OCI-LY7 (cell line): ENCODE data around the gene DDX43. TPM values are rescaled to one million over a fixed set of nuclear protein-coding genes. Genes with fewer than 3 reads are reported as not detected.

Experiments
- BruUV-seq: library from RNA; stranded (reverse); fragments of 400-500 nt; replicated peaks from 2 replicates; lab custom pipeline; 2021; lab: Mats Ljungman, UMichigan
- CTCF ChIA-PET: fragments of 300-600 bp; sonication (Branson Sonifier 250); formaldehyde crosslinking; loops from one replicate; lab custom pipeline; 2022; ENCODE audit warnings: antibody characterized with exemption; ENCODE audit not compliant: unreplicated experiment; lab: Charles Lee
- POLR2A ChIA-PET: fragments of 300-600 bp; sonication (Branson Sonifier 250); formaldehyde crosslinking; loops from one replicate; lab custom pipeline; 2022; ENCODE audit warnings: antibody characterized with exemption; lab: Charles Lee
- DNase-seq: peaks from one replicate; pipeline ENCODE4 v3.0.0-alpha.2; 2015; ENCODE audit warnings: low spot score
- H2AFZ ChIP-seq: fragments of 200-600 bp; sonication (generic), shearing (Covaris generic); 2 replicates; pipeline ENCODE4 v1.6.1; 2014; ENCODE audit warnings: mild to moderate bottlenecking, antibody characterized with exemption, low read length, moderate library complexity
- H3K27ac ChIP-seq: fragments of 200-600 bp; sonication (generic); 2 replicates; pipeline ENCODE4 v1.5.1; 2014; ENCODE audit warnings: mixed run types, low read depth, mild to moderate bottlenecking, moderate library complexity, low read length, inconsistent platforms; ENCODE audit not compliant: poor library complexity, severe bottlenecking
- H3K36me3 ChIP-seq: fragments of 200-600 bp; sonication (generic); 2 replicates; pipeline ENCODE4 v1.6.1; 2014; ENCODE audit warnings: mild to moderate bottlenecking, antibody characterized with exemption, low read length, moderate library complexity, mixed read lengths; ENCODE audit not compliant: insufficient read depth
- H3K4me1 ChIP-seq: fragments of 200-600 bp; sonication (generic); 2 replicates; pipeline ENCODE4 v1.5.1; 2014; ENCODE audit warnings: mild to moderate bottlenecking, low read length; ENCODE audit not compliant: insufficient read depth, poor library complexity, severe bottlenecking
- H3K4me2 ChIP-seq: fragments of 200-600 bp; sonication (generic); 2 replicates; pipeline ENCODE4 v1.6.1; 2014; ENCODE audit warnings: mild to moderate bottlenecking, low read length
- H3K4me3 ChIP-seq: fragments of 200-600 bp; sonication (generic); 2 replicates; pipeline ENCODE4 v1.5.1; 2014; ENCODE audit warnings: mild to moderate bottlenecking, low read depth, low read length; ENCODE audit not compliant: poor library complexity, severe bottlenecking
- H3K79me2 ChIP-seq: fragments of 200-600 bp; sonication (generic); 2 replicates; pipeline ENCODE4 v1.6.1; 2016; ENCODE audit warnings: low read depth, mild to moderate bottlenecking, low read length, moderate library complexity, mixed read lengths; ENCODE audit not compliant: insufficient read depth
- H3K9me2 ChIP-seq: fragments of 200-600 bp; sonication (generic); 2 replicates; pipeline ENCODE4 v1.6.1; 2016; ENCODE audit warnings: mild to moderate bottlenecking, low read length, mixed read lengths; ENCODE audit not compliant: insufficient read depth
- H3K9me3 ChIP-seq: fragments of 200-600 bp; sonication (generic); 2 replicates; pipeline ENCODE4 v1.6.1; 2014; ENCODE audit warnings: mild to moderate bottlenecking, mixed run types, low read length, mixed read lengths
- H4K20me1 ChIP-seq: fragments of 200-600 bp; sonication (generic); 2 replicates; pipeline ENCODE4 v1.6.1; 2014; ENCODE audit warnings: mild to moderate bottlenecking, antibody characterized with exemption, low read length, moderate library complexity, mixed read lengths; ENCODE audit not compliant: insufficient read depth
- EZH2phosphoT487 ChIP-seq: fragments of 200-600 bp; sonication (generic); IDR thresholded peaks from 2 replicates; pipeline ENCODE4 v1.6.1; 2018; ENCODE audit warnings: low read depth, borderline replicate concordance, mild to moderate bottlenecking, mixed run types, antibody characterized with exemption, low read length, moderate library complexity, mixed read lengths
- intact Hi-C: fragments of 100-400 bp; cut with micrococcal nuclease; formaldehyde crosslinking; loops from one replicate; pipeline ENCODE4 v1.10.0; 2022; ENCODE audit not compliant: unreplicated experiment
- total RNA-seq, 2 experiments: library from RNA; depleted of rRNA in 1 of 2; stranded (reverse); fragments of >200 nt in 1 of 2; shearing (Covaris generic) in 1 of 2; gene quantifications; 2 replicates each; pipeline ENCODE4 v1.2.3, GENCODE V29; 2014 to 2022
- TF ChIP-seq, protein P1 (sequence below): fragments of 200-600 bp; sonication (generic); conservative IDR thresholded peaks from 2 replicates; pipeline ENCODE4 v1.5.1; 2014; ENCODE audit warnings: mild to moderate bottlenecking, antibody characterized with exemption, low read length, moderate library complexity, mixed read lengths

Gene DDX43
- total RNA-seq, 2 experiments from 2014 or later = not detected

- no peak for DNase-seq
- CTCF ChIA-PET = no interaction called here
- intact Hi-C loops = no loop called here
Measured at GRCh38 chr6:73362869-73363536, 31.6 kb upstream of the DDX43 start.

DNA sequence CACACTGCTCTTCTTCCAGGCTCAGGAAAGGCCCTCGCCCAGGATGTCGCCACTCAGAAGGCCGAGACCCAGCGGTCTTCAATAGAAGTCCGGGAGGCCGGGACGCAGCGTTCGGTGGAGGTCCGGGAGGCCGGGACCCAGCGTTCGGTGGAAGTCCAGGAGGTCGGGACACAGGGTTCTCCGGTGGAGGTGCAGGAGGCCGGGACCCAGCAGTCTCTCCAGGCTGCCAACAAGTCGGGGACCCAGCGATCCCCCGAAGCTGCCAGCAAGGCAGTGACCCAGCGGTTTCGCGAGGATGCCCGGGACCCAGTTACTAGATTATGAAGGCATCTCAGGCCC is 31.1 kb upstream of the DDX43 start:
- H3K36me3 ChIP-seq = no peaks in the 10 kb centered on the region
- no peaks in the 10 kb centered on the region for H3K9me2 ChIP-seq
- intact Hi-C loops = no loop called here
- H3K79me2 ChIP-seq = no peaks in the 10 kb centered on the region
- H3K9me3 ChIP-seq = no peaks in the 10 kb centered on the region
- H3K4me3 ChIP-seq = no peak overlapping the region
- DNase-seq = no peak
- CTCF ChIA-PET = no interaction called here
- TF ChIP-seq, protein P1, sequence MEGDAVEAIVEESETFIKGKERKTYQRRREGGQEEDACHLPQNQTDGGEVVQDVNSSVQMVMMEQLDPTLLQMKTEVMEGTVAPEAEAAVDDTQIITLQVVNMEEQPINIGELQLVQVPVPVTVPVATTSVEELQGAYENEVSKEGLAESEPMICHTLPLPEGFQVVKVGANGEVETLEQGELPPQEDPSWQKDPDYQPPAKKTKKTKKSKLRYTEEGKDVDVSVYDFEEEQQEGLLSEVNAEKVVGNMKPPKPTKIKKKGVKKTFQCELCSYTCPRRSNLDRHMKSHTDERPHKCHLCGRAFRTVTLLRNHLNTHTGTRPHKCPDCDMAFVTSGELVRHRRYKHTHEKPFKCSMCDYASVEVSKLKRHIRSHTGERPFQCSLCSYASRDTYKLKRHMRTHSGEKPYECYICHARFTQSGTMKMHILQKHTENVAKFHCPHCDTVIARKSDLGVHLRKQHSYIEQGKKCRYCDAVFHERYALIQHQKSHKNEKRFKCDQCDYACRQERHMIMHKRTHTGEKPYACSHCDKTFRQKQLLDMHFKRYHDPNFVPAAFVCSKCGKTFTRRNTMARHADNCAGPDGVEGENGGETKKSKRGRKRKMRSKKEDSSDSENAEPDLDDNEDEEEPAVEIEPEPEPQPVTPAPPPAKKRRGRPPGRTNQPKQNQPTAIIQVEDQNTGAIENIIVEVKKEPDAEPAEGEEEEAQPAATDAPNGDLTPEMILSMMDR = no peak
- no peak for TF ChIP-seq EZH2phosphoT487
- no peak overlapping the region for H3K27ac ChIP-seq
- POLR2A ChIA-PET = no interaction called here
- no TSS peak for BruUV-seq
- no peak overlapping the region for H3K4me2 ChIP-seq
- H3K4me1 ChIP-seq = no peaks in the 10 kb centered on the region
- no peak overlapping the region for H2AFZ ChIP-seq
- H4K20me1 ChIP-seq = no peaks in the 10 kb centered on the region

More at GRCh38 chr6:73362869-73363536, 31.6 kb upstream of the DDX43 start:
- Histone ChIP-seq H3K79me2 (no peaks in the 10 kb centered on the region), H3K27ac (no peak overlapping the region), H3K9me2 (no peaks in the 10 kb centered on the region), H3K4me1 (no peaks in the 10 kb centered on the region), H4K20me1 (no peaks in the 10 kb centered on the region), H2AFZ (no peak overlapping the region), H3K4me2 (no peak overlapping the region), H3K36me3 (no peaks in the 10 kb centered on the region), H3K9me3 (no peaks in the 10 kb centered on the region), H3K4me3 (no peak overlapping the region)
- BruUV-seq = no TSS peak
- POLR2A ChIA-PET = no interaction called here
- TF ChIP-seq, protein P1 = no peak
- TF ChIP-seq EZH2phosphoT487 = no peak

DNA sequence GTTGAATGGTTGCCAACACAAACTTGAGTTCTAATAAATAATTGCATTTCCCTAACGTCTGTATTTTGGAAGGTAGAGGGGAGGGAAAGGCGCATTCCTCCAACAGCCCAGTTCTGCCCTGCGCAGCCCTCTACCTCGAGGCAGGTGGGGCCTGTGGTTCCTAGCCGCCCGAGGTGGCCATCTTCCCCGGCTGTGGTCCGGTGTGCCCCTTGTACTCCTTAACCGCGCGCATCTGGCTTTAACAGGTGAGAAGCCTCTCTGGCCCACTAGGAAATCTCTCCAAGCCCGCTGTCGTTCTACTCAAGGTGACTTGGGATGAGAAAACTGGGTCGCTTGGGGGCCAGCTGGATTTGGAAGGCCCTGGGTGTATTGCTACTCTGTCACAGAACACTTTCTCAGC is 30.5 kb upstream of the DDX43 start:
- Histone ChIP-seq H4K20me1 (no peaks in the 10 kb centered on the region), H3K36me3 (no peaks in the 10 kb centered on the region), H3K4me1 (no peaks in the 10 kb centered on the region), H2AFZ (no peak overlapping the region), H3K27ac (no peak overlapping the region), H3K4me3 (no peak overlapping the region), H3K79me2 (no peaks in the 10 kb centered on the region), H3K9me3 (no peaks in the 10 kb centered on the region), H3K4me2 (no peak overlapping the region), H3K9me2 (no peaks in the 10 kb centered on the region)
- no peak for DNase-seq
- intact Hi-C loops = no loop called here
- ChIA-PET POLR2A (interaction anchor here (0.6 kb wide), 1 partner anchor 765 kb away, joined by 4 read pairs; no protein-coding TSS in a partner anchor), CTCF (interaction anchor here (0.6 kb wide), 1 partner anchor 176 kb away, joined by 5 read pairs; no protein-coding TSS in a partner anchor)
- TF ChIP-seq, protein P1 = no peak
- no peak for TF ChIP-seq EZH2phosphoT487
- no TSS peak for BruUV-seq
